Activated CD8-positive, alpha-beta memory T cell treated with anti-CD3 and anti-CD28 coated beads for 36 hours (primary cell): Measurements from ENCODE around the gene CDADC1. TPM values are rescaled to one million over a fixed set of nuclear protein-coding genes. Genes with fewer than 3 reads are reported as not detected.

ENCODE experiments used
- CTCF ChIA-PET: fragments of 350-600 bp; sonication (Branson Sonifier 250); formaldehyde crosslinking; loops from one replicate; lab custom pipeline; 2021; ENCODE audit warnings: antibody characterized with exemption; lab: Charles Lee
- POLR2A ChIA-PET: fragments of 350-600 bp; sonication (Branson Sonifier 250); formaldehyde crosslinking; loops from one replicate; lab custom pipeline; 2021; ENCODE audit warnings: antibody characterized with exemption; lab: Charles Lee
- total RNA-seq, 2 experiments: library from RNA; stranded (reverse); gene quantifications; one replicate each; pipeline ENCODE4 v1.2.3, GENCODE V29; 2021

Gene CDADC1
- total RNA-seq, 2 experiments from 2014 or later: 8.4 to 9.6 TPM

DNA sequence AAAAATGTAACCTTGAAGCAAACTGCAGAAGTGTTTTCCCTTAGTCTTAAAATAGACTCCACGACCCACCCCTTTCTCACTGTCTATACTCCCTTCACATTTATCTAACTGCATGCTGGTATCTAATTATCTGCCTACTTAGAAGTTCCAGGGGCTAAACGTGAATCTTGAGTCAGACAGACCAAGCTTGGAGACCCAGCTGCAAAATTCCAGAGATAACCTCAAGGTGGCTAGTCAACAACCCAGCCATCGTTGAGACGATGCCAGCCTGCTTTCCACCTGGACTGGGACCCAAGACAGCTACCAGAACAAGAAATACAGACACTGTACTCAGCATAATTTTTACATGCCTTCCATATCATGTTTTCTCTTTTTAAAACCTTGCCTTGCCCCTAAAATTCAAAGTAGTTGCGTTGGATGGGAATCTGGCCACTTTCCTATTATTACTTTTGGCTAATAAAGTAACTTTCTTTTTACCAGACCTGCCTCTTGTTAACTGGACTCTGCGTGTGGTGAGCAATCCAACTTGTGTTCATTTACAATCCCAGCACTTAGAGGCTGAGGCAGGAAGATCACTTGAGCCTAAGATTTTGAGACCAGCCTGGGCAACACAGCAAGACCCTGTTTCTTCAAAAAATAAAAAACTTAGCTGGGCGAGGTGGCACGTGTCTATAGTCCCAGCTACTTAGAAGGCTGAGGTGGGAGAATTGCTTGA, 82.3 kb downstream of the CDADC1 start:
- ChIA-PET POLR2A (no interaction called here), CTCF (interaction anchor here (0.6 kb wide), 1 partner anchor 28 kb away, joined by 3 read pairs; no protein-coding TSS in a partner anchor)

DNA sequence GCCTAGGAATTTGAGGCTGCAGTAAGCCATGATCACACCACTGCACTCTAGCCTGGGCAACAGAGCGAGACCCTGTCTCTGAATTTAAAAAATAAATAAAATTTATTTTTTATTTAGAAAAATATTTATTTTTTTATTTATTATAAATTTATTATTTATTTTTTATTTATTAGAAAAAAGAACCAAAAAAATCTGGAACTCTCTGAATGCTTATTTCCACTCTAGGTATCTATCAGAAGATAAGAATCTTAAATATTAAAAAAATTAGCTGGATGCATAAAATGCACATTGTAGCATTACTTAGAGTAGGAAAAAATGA, 82.8 kb downstream of the CDADC1 start:
- CTCF ChIA-PET: interaction anchor here (0.6 kb wide), 1 partner anchor 29 kb away, joined by 3 read pairs; no protein-coding TSS in a partner anchor
- POLR2A ChIA-PET: no interaction called here

DNA sequence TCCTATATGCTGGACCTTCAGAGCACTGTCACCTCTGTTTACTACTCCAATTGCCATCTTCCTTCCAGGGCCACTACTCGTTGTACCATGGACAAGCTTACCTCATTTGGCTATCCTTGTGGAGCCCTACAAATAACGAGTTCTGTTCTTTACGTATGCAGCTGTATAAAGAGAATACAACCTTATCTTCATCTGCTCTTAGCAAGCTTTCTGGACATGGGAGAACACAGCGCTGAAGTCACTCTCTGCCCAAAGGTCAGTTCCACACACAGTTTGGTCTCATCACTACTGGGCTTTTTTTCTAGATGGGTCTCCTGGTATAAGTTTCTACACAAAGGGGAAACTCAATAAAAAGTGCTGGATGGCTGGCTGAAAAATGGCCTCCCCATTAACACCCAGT, 88.9 kb downstream of the CDADC1 start:
- ChIA-PET POLR2A (no interaction called here), CTCF (no interaction called here)

DNA sequence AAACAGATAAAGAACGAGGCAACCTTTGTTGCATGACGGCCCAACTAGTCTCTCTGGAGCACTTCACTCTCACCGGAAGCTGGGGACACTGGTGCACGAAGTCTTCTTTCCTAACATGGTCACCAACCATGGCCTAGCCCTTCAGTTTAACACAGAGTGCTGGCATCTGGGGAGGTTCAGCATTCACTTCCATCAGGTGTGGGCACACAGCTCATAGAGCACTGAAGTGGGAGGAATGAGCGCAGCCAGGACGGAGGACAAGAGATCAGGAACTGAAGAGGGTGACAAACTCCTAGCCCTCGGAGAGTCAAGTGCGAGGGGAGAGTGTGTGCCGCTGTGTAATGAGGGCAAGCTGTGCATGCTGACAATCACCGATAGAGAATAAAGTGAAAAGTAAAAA, 92.4 kb downstream of the CDADC1 start:
- CTCF ChIA-PET: no interaction called here

DNA sequence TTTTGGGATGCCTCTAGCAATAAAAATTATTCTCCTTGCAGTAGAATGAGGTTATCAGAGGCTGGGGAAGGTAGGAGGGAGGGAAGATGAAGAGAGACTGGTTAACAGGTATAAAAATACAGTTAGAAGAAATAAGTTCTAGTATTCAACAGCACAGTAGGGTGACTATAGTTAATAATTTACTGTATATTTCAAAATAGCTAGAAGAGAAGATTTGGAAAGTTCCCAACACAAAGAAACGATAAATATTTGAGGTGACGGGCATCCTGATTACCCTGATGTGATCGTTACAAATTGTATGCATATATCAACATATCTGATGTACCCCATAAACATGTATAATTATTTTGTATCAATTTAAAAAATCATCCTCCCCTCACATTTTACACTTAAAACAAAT, 93.8 kb downstream of the CDADC1 start:
- POLR2A ChIA-PET: no interaction called here
- CTCF ChIA-PET: no interaction called here

More for the DNA sequence above, 92.4 kb downstream of the CDADC1 start:
- POLR2A ChIA-PET: interaction anchor here (0.6 kb wide), 1 partner anchor 21 kb away, joined by 5 read pairs; no protein-coding TSS in a partner anchor

DNA sequence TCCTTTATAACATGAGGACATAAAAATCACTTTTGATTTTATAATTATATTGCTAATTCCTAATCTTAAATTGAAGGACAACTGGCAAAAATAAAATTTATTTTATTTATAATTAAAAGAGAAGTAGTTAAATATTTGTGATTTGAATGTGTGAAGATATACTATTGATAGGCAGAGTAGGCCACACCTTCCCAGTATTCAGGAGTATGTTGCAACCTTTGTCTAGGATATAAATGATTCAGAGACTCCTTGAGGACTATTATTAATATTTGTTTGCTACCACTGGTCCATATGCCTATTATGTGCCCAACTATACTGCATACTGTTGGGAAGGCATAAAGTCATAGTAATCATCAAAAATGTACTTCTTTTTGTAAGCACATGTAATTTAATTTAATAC, 94.2 kb downstream of the CDADC1 start:
- ChIA-PET POLR2A (no interaction called here), CTCF (no interaction called here)

DNA sequence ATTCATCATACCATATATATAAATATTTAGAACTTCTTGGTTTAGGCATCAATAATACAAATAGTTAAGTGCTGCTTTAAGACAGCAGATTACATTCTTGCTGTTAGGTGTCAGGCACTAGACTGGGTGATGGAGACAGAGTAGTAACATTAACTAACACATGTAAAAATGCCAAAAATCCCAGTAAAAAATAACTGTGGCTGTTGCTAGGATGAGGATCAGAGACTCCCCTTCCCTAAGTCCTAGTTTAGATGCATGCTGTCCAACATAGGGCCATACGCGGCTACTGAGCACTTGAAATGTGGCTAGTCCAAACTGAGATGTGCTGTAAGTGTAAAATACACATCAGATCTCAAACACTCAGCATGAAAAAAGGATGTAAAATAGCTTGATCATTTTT, 94.7 kb downstream of the CDADC1 start:
- ChIA-PET CTCF (no interaction called here), POLR2A (no interaction called here)

Other genes with a start within 250 kb of the CDADC1 start
- not detected for gene MLNR, start 27.6 kb upstream of the CDADC1 start, total RNA-seq
- 1 to 10 TPM; 5.6 to 5.7 TPM for gene CAB39L, start 196.1 kb downstream of the CDADC1 start, total RNA-seq
- gene SETDB2, start 196.3 kb downstream of the CDADC1 start, total RNA-seq: 10 to 100 TPM; 11.1 to 11.2 TPM
- gene PHF11, start 248.0 kb downstream of the CDADC1 start, total RNA-seq: 10 to 100 TPM; 43.6 to 49.6 TPM